WERI-Rb-1 (cell line): ENCODE measurements around the gene GPR65.

Experiments used
- DNase-seq: peaks from one replicate; pipeline ENCODE4 v3.0.0-alpha.2; 2020
- H3K27ac ChIP-seq: fragments of 250-450 bp; sonication (Bioruptor Pico); 2 replicates; pipeline ENCODE4 v1.5.1; 2020; ENCODE audit warnings: mild to moderate bottlenecking, moderate library complexity
- H3K27me3 ChIP-seq: fragments of 250-450 bp; sonication (Bioruptor Pico); 2 replicates; pipeline ENCODE4 v1.5.1; 2021; ENCODE audit warnings: mild to moderate bottlenecking, low read depth, moderate library complexity; ENCODE audit not compliant: insufficient read depth, severe bottlenecking
- H3K36me3 ChIP-seq: fragments of 250-450 bp; sonication (Bioruptor Pico); 2 replicates; pipeline ENCODE4 v1.5.1; 2020; ENCODE audit warnings: mild to moderate bottlenecking, moderate library complexity
- H3K4me3 ChIP-seq: 2 replicates; pipeline ENCODE4 v1.5.1; 2011; ENCODE audit warnings: low read depth, mild to moderate bottlenecking, control low read depth, low read length
- H3K9me3 ChIP-seq: fragments of 250-450 bp; sonication (Bioruptor Pico); 2 replicates; pipeline ENCODE4 v1.5.1; 2021; ENCODE audit warnings: mild to moderate bottlenecking, moderate library complexity; ENCODE audit not compliant: severe bottlenecking
- TF ChIP-seq, protein P1 (sequence below): IDR thresholded peaks from 2 replicates; pipeline ENCODE4 v1.5.1; 2011; ENCODE audit warnings: low read depth, mild to moderate bottlenecking, control low read depth, inconsistent platforms, low read length

GPR65 gene

DNA sequence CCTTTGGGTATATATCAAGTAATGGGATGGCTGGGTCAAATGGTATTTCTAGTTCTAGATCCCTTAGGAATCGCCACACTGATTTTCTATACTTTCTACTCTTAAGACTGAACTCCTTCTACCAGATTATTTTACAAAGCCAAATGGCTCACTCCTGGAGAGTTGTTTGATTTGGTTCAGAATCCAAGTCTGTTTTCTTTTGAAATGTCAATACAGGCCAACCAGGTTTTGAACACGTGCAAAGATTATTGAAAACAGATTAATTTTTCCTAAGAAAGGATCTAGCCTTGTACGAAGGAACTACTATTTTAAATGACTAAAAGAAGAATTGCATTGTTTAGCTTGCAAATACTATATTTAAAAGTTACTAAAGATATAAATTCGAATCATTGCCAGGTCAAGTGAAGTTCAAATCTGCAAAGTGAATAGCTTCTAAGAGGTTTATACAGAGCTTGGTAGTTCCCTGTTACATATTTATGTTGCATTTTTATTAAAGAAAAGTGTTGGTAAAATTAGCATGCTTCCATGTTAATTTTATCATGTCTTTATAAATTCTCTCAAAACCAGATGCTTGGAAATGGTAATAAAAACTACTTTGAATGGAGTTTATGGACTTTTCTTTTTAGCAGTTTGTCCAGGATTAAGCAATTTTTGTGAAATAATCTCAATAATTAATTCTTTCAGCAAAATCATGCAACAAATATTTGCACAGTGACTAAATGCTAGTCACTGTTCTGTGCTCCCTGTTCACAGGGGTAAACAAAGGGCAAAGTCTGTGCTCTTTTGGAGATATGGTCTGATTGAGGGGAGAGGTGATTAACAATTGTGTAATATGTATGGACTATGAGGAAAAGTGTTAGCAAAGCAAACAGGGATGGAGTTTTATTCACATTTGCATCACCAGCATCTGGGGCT is 38.9 kb downstream of the GPR65 start:
- TF ChIP-seq, protein P1, sequence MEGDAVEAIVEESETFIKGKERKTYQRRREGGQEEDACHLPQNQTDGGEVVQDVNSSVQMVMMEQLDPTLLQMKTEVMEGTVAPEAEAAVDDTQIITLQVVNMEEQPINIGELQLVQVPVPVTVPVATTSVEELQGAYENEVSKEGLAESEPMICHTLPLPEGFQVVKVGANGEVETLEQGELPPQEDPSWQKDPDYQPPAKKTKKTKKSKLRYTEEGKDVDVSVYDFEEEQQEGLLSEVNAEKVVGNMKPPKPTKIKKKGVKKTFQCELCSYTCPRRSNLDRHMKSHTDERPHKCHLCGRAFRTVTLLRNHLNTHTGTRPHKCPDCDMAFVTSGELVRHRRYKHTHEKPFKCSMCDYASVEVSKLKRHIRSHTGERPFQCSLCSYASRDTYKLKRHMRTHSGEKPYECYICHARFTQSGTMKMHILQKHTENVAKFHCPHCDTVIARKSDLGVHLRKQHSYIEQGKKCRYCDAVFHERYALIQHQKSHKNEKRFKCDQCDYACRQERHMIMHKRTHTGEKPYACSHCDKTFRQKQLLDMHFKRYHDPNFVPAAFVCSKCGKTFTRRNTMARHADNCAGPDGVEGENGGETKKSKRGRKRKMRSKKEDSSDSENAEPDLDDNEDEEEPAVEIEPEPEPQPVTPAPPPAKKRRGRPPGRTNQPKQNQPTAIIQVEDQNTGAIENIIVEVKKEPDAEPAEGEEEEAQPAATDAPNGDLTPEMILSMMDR = no peak
- Histone ChIP-seq H3K36me3 (no peaks in the 10 kb centered on the region), H3K27ac (no peak overlapping the region), H3K4me3 (no peak overlapping the region), H3K9me3 (no peaks in the 10 kb centered on the region), H3K27me3 (no peaks in the 10 kb centered on the region)
- DNase-seq = no peak

DNA sequence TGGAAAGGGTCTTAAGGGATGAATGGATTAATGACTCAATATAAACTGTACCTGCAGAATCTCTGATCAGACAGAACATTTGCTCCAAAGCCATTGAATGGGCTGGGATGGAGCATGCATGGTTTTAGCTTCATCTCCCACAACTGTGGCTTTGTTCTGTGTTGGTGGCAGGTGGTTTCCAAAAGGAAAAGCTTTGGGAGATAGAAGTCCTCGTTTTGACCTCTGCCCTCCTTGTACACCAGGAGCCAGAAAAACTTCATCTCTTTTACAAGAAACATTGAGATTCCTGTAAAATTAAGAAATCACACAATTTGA is 39.5 kb downstream of the GPR65 start:
- Histone ChIP-seq H3K27me3 (no peaks in the 10 kb centered on the region), H3K36me3 (no peaks in the 10 kb centered on the region), H3K27ac (no peak overlapping the region), H3K9me3 (no peaks in the 10 kb centered on the region), H3K4me3 (no peak overlapping the region)
- no peak for DNase-seq
- TF ChIP-seq, protein P1 = no peak

DNA sequence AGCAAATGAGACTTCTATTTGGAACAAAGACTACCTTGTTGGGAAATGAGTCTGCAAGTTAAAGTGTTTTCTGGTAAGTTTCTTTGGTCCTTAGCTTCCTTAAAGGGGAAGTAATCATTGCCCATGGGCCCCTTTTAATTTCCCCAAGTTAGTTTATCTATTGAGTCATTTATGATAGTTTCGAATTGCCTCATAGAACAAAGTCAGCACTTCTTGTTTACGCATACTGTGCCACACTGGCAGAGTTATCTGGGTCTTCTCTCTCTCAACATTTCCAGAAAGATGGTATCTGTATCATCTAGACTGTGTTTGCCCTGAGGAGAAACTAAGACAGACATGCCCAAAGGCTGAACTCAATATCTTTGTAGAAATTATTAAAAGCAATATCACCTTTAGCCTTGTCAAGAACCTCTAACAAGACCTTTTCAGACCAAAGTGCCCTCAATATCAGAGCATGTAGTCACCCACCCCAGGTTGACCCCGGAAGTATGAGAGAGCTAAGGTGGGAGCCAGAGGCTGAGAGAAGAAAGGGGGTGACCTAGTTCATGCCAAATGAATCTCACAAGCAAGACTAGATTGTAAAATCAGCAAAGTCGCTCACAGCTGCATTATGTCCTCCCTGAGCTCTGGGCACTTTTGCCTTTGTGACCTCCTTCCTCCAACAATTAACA is 40.0 kb downstream of the GPR65 start:
- no peak overlapping the region for H3K4me3 ChIP-seq
- no peak for DNase-seq
- H3K36me3 ChIP-seq = no peaks in the 10 kb centered on the region
- no peaks in the 10 kb centered on the region for H3K9me3 ChIP-seq
- H3K27ac ChIP-seq = no peak overlapping the region
- TF ChIP-seq, protein P1 = no peak
- no peaks in the 10 kb centered on the region for H3K27me3 ChIP-seq

DNA sequence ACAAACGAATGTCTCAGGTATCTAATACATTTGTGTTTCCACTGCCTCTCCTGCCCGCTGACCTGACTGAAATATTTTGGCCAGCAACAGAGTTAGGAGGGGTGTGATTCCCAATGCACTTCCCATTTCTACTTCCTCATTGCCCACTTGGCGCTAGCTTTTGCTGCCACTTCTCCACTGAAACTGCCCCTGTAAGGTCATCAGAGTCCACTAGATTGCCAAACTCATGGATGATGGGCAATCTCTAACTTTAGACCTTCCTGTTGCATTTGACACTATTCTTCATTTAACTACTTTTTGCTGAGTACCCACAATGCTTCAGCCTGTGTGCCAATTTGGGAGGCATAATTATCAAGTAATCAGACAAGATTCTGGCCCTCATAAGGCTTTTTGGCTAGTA is 40.8 kb downstream of the GPR65 start:
- Histone ChIP-seq H3K9me3 (no peaks in the 10 kb centered on the region), H3K36me3 (no peaks in the 10 kb centered on the region), H3K4me3 (no peak overlapping the region), H3K27me3 (no peaks in the 10 kb centered on the region), H3K27ac (no peak overlapping the region)
- DNase-seq = no peak
- TF ChIP-seq, protein P1 = no peak

DNA sequence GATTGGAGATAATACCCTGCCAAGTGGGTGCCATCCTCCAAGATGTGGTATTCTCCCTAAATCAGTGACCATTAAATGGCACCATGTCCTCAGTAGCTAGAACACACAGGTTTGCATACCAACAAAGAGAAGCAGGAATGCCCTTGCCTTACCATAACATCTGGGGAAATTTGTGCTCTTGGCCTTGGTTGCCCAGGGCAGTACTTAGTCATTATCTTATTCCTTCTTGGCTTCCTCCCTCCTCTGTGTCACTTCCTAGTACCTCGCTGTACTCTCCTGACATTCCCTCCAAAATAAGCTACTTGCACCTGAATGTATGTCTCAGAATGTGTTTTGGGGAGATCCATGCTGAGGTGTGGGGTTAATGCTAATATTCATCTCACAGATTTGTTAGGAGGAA is 43.4 kb downstream of the GPR65 start:
- TF ChIP-seq, protein P1 = no peak
- Histone ChIP-seq H3K36me3 (no peaks in the 10 kb centered on the region), H3K4me3 (no peak overlapping the region), H3K9me3 (no peaks in the 10 kb centered on the region), H3K27me3 (no peaks in the 10 kb centered on the region), H3K27ac (no peak overlapping the region)
- DNase-seq = no peak
